ENCODE data around the gene CRIP2.

The CRIP2 gene

DNA sequence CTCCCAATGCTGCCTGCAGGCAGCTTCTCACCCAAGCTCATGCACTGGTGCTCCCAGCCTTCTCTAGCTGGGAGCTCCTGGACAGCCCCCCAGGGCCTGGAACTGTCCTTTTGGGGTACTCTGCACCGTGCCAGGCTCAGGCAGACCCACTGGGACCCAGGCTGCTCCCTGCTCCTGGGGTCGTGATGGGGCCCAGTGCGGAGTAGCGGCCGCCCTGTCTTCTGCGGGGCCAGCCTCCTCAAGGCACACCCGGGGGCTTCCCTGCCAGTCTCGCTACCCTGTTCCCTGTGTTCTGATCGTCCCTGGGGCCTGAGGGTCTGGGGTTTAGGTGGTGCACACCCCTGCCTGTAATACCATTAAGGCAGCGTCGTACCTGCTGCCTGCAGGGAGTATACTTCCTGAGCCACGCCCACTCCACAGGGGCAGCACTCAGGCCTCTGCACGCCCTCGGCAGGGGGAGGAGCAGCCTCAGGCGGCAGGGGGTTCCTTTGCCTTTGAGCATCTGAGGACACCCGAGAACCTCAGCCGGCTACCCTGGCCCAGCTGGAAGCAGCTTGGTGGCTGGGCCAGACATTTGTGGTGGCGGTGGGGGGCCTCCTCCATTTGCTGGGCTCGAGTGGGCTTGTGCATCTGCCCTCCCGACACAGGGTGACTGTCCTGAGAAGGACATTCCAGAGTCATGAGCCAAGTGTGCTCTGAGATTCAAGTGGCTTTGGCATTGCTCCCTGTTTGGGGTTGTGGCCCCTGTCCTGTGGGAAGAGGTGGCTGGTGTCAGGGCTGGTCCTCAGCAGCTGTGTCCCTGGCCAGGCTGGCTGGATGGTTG is 9.2 kb upstream of the CRIP2 start:
- DNase-seq: peak; percentile 11

DNA sequence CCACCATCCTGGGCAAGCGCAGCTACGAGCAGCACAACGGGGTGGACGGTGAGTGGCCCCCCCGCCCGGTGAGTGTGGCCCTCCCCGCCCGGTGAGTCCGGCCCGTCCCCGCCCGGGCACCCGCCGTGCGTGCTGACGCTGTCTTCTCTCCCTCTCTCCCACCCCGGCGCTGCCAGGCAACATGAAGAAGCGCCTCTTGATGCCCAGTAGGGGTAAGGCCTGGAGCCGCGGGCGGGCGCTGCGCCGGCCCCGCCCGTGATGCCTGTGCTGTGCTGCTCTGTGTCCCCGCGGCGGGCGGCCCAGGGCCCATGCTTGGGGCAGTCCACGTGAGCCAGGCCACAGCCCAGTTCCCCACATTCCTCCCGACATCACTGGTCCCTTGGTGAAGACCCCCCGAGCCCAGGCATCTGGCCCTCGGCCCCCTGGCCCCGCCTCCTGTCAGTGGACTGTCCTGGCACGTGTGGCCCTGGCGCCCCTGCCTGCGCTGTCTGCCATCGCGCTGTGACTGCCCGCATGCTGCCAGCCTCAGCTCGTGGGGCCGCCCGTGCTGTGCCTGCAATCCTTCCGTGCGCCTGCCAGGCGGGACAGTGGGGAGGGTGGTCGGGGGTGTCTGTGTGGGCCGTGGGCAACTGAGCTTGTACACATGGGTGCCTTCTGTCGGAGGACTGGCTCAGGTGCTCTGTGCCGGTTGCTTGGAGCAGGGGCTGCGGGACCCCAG is 7.9 kb upstream of the CRIP2 start:
- DNase-seq: no peak

DNA sequence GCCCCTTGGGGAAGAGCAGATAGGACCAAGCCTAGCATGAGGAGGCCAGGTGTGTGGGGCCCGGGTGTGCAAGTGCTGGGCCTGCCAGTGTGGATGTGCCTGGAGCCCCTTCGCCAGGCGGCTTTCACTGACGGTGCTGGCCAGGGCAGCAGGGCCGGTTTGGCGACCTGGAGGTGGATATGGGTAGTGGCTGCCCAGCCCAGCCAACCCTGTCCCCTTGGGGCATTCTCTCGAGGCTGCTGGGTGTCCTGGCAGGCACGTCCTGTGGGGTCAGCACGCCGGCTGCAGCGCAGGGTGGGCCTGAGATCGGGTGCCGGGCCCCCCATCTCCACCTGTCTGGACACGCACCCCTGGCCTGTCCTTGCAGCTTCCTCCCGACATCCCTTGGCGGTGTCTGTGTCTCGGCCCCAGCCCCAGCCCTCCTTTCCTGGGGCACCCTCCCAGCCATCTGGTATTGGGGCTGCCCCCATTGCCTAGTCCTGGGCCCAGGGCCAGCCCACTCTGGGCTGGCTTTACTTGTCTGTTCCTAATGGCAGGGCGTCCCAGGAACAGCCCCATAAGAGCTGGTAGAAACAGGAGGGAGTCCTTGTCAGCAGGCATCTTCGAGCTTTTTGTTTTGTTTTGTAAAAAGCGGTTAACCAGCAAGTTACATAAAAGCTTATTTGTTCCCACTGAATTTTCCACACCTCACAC is 7.2 kb upstream of the CRIP2 start:
- DNase-seq: no peak

DNA sequence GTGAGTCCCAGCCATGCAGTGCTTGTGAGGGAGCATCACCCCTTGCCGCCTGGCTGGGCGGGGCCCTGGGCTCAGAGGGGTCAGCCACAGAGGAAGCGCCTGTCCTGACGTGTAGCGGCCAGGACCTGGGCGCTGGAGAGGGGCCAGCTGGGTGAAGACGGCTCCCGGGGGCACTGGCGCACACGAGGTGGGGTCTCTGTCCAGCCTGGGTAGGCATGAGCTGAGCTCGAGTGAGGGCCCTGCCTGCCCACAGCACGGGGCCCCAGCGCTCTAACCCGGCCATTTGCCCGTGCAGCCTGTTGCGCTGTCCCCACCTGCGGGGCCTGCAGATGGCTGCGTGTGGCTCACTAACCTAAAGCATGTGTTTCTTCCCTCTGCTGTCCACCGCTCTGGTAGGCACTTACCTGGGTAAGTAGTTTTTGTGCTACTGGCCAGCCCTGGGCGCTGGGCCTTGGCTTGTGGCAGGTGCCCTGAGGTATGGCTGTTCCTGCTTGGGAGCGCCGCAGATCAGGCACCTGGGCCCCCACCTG is 6.6 kb upstream of the CRIP2 start:
- no peak for DNase-seq

DNA sequence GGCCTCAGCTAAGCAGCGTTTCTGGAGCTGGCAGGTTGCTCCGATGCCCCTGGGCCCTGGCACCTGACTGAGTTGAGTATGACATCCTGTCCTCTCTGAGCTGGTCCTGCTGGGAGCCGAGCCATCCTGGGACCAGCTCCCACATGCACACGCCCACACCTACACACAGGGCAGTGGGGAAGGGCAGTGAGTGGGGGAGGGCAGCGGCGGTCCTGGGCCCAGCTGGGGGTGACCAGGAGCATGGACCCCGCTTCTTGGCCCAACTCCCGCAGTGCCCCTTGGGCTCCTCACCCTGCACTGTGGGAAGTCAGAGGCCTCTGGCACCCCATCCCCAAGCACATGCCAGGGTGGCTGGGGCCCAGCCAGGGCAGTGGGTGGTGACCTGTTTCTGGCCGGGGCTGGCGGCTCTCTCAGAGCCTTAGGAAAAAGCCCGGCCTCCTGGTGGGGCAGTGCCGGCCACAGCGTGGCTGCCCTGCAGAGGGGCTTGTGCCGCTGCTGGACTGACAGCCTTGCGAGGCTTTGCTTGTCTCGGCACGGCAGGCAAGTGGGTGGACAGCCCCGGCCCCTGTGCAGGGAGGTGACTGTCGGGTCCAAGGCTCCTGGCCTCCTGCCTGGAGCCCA is 5.9 kb upstream of the CRIP2 start:
- DNase-seq: no peak

DNA sequence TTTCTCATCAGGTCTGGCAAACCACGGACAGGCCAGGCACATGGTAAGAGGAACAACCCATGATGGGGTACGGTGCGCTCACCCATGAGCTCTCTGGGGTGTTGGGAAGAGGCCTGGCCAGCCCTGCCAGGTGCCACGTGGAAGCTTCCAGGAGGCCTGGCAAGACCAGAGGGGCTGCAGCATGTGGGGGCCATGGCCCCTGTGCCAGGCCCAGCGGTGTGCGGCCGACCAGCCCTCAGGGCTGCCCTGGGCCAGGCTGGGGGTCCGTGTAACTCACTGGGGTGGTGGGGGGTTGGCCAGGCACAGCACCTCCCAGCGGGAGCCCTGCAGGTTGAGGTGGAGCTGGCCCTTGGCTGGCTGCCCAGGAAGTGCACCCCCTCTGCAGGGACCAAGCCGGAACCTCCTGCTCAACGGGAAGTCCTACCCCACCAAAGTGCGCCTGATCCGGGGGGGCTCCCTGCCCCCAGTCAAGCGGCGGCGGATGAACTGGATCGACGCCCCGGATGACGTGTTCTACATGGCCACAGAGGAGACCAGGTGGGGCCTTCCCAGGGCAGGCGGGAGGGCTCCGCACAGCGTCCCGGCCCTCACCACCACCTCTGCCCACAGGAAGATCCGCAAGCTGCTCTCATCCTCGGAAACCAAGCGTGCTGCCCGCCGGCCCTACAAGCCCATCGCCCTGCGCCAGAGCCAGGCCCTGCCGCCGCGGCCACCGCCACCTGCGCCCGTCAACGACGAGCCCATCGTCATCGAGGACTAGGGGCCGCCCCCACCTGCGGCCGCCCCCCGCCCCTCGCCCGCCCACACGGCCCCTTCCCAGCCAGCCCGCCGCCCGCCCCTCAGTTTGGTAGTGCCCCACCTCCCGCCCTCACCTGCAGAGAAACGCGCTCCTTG is 4.9 kb upstream of the CRIP2 start:
- DNase-seq: no peak

DNA sequence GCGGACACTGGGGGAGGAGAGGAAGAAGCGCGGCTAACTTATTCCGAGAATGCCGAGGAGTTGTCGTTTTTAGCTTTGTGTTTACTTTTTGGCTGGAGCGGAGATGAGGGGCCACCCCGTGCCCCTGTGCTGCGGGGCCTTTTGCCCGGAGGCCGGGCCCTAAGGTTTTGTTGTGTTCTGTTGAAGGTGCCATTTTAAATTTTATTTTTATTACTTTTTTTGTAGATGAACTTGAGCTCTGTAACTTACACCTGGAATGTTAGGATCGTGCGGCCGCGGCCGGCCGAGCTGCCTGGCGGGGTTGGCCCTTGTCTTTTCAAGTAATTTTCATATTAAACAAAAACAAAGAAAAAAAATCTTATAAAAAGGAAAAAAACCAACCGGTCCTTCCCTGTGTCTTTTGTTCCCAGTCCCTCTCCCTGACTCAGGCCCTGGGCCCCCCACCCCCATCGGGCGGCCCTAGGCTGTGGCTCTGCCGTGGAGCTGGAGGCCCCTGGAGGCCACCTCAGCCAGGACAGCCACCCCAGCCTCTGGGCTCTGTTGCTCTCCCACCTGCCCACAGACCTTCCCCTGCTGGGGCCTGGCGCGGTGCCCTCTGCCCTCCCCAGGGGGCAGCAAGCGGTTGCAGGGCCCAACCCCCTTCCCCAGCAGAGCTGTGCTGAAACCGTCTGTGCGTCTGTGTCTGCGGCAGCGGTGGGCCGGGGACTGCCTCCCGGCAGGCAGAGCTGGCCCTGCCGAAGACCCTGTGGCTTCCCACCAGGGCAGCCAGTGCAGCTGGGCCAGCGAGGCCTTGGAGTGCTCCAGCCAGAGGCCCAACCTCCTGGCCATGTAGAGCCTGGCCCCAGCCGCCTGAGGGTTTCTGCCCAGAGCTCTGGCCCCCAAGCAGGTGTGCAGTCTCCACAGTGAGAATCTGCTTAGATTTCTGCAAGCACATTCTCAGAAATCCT is 4.0 kb upstream of the CRIP2 start:
- no peak for DNase-seq

DNA sequence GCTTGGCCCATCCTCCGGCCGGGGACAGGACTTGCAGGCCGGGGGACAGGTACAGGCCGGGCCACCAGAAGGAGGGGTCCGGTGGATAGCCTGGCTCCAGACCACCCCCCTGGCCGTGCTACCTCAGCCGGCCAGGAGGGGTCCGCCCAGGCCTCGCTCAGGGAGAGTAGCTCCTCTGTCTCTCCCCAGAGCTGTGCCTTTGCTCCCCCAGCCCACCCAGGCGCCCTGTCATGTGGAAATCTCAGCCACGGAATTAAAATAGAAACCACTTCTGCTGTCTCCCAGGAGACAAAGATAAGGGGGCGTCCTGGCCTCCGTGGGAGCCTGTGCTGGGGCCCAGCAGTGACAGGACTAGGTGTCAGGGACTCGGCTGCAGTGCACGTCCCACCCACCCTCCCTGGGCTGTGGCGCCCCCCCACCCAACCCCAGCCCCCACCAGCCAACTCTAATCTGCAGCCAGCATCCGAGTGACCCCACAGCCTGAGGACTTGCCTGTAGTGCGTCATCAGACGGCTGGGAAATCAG is 3.3 kb upstream of the CRIP2 start:
- DNase-seq: no peak

DNA sequence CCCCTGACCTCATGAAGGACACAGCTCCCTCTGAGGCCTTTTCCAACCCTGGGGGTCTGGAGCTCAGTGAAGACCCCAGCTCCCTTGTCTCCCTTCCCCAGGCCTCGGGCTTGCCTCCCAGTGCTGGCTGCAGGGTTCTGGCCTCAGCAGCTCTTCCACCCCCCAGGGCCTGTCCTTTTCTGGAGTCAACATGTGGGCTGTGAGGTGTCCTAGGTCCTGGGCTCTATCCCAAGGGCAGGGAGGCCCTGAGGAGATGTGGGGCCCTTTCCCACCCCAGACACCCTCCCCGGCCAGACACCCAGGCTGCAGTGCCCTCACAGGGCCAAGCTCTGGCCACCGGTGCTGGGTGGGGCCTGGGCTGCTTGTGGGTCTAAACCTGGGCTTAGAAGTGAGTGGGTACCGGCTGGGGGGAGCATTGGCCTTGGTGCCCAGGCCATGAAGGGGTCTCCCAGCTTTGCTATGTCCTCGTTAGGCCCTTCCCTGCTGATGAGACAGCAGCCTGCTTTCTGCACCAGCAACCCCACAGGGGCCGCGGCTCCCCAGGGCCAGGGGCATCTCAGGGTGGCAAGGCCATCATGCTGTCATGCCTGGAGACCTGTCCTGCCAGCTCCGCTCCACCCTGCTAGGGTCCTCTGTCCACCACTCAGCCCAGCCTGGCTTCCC is 2.7 kb upstream of the CRIP2 start:
- no peak for DNase-seq

DNA sequence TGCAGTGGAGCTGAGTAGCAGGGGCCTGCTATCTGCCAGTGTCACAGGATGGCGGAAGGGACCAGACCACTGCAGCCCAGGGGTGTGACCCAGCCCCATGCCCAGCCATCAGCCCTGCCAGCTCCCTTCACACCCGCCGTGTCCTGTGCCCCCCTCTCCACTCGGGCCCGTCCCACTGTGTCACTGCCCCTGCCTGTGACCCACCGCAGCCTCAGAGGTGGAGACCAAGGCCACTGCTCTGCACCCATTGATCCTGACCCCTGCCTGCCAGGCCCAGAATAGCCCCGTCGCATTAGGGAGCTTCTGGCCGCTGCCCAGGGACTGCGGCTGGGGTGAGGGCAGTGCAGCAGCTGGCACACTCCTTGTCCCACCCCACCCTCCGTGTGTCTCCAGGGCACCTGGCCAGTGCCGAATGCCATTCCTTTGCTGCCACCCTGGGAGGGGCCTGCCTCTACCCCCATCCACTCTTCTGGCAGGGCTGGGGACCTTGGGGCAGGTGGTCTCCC is 2.1 kb upstream of the CRIP2 start:
- DNase-seq: no peak

DNA sequence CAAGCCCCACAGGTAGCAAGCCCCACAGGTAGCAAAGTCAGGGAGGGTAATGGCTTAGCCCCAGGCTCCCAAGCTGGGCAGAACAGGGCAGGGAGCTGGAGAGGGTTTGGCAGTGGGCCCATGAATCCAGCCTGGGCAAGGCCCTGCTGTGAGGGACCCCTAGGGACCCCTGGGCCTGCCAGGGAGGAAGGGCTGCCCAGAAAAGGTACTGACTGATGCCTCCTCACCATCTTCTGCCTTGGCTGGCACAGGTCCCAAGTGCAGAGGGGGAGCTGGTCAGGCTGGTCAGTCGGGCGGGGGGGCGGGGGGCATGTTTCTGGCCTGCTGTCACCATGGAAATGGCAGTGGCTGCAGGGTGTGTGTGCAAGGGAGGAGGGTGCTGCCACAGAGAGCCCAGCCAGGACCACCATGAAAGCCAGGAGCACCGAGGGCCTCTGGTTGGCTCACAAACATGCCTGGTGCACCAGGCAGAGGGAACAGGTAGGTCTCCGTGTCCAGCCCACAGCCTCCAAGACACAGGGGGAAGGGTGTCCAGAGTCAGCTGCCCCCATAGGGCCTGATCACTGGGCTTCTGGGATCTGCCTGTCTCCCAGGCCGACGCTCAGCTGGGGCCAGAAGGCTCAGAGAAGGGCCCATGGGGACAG is 1.5 kb upstream of the CRIP2 start:
- DNase-seq: no peak

DNA sequence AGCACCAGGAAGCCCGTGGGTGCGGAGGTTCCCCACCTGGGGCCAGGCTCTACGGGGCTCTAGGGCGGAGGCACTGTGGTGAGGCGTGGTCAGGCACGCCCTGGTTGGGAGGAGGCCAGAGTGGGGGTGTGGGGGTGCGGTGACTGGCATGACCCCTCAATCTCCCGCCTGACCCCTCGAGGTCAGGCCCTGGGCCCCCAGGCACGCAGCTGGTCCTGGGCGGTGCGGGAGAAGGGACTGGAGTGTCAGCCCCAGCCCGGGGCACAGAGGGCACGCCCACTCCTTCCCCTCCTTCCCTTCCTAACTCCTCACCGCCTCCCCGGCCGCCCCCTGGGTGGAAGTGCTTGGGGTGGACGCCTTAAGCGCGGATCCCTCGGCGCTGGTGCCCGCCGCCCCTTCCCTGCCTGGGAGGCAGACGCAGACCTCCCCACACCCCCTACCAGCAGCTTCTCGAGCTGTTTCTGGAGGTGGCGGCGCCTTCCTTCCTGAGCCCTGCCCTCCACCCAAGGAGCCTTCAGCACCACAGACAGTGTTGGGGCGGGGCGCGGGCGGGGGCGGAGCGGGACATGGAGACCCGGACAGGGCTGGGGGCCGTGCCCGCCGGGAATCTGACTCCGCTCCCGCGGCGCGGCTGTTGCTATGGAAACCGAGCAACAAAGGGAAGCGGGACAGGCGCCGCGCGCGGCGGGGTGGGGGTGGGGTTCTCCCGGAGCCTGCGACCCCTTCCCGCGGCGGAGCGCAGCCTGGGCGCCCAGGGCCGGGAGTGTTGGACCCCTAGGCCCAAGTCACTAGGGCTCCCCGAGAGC is 741 bp upstream of the CRIP2 start:
- DNase-seq: peak; percentile 86

DNA sequence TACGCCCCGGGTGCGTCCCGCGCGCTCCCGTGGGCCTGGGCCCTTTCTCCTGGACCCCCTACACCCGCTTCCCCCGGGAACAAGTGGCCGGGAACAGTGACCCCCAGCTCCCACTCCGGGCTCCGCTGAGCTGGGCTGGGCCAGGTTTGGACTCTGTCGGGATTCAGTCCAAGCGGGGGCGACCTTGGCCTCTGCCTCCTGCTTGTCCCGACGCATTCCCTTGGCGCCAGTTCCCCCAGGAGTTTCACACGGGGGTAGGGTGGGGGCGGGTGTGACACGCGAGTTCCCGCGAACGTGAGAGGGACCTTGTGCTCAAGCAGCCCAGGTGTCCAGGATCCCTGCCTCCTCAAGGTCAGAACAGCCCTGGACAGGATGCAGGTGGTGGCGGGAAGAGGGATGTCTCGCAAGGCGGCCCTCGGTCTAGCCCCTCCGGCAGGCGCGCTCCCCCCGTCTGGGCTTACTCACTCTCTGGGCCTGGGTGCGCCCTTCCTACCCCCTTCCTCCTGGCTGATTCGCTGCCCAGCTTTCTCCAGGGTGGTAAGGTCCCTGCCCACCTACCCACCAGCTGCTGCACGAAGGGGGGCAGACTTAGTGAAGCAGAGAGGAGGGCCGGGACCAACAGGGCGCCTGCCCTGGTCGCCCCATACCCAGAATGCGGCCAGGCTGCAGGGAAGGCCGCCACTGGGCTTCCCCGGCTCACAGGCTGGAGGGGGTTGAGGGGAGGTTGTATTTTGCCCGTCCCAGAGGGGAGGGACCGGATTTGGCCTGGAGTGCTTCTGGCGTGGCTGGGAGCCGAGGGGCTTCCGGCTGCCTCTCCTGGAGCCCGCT is 862 bp downstream of the CRIP2 start:
- DNase-seq: peak; percentile 18

DNA sequence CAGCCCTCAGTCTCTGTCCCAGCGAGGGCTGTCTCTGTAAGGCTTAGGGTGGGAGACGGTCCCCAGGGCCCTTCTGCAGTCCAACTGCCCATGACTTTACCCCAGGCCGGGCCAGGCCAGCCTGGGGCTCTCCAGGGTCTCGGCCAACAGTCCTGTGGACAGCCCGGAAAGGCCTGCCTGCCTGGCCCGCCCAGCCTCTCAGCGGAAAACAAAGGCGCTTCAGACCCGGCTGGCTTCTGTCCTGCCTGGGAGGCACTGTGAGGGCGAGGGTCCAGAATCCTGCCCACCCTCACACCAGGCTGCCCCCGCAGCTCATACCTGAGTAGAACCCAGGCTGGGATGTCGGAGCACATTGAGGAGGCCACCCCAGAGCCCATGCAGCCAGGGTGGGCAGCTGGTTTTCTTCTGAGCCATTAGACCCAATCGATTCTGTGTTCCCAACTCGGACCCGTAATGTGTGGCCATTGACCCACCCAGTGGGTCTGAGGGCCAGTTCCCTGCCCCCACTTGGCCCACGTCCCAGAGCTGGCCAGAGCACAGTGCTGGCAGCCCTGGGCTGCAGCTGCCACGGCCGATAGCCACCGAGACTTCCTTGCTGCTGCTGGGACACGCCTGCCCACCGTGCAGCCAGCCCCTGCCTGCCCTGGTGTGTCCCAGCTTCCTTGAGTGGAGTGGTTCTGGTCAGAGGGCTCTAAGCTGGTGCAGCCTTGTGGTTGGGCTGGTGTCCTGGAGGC is 1.6 kb downstream of the CRIP2 start:
- no peak for DNase-seq

DNA sequence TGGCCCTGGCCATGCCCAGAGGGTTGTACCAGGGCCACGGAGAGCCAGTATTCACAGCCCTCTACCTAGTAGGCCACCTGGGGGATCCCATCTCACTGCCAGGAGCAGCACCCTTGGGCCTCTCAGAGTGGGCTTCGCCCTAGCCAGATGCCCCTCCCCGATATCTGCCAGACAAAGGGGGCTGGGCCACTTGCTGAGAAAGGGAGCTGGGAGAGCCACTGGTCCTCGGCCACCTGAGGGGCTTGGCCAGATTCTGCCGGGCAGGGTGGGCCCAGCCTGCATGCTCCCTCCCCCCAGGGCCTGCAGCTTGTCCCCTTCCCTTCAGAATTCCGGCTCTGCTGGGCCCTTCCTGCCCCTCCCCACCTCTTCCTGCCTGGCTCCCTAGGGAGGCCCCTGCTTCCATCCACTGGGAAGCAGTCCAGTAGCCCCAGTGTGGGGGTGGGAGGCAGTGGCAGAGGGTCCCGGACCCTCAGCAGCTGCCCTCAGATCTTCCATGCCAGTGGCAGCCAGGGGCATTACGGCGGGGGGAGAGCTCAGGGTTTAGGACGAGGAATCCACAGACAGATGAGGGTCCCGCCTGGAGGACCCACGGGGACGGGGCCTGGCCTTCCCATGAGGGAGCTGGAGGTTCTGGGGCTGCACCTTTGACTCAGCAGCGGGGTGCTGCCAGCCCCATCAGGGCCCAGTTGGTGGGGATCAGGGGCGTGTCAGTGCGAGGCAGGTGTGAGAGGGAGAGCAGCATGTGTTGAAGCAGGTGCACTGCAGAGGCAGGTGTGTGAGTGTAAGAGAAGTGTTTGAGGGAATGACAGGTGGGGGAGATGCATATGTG is 2.4 kb downstream of the CRIP2 start:
- no peak for DNase-seq
